ENCODE results near the gene SHB. TPM values are rescaled to one million over a fixed set of nuclear protein-coding genes. Genes with fewer than 3 reads are reported as not detected.

SHB gene
- total RNA-seq, 1 experiment from 2014 or later, result 12.2 TPM

- no peak for ATAC-seq
- H3K27me3 Mint-ChIP-seq (ENCODE audit: low read depth), result no peaks in the 10 kb centered on the region
- POLR2A ChIA-PET, result no interaction called here
- peaks cover 3% of the 10 kb centered on the region; the same call in 1 of the 2 replicates for H3K36me3 Mint-ChIP-seq
- H3K9me3 Mint-ChIP-seq, result no peaks in the 10 kb centered on the region
- DNase-seq (ENCODE audit: low spot score), result no peak
- H3K27ac Mint-ChIP-seq, result no peak overlapping the region
- TF ChIP-seq ZNF121 (CRISPR knock-in tag; IDR thresholded peaks at IDR 0.05), result no peak
- TF ChIP-seq HMGXB4 (CRISPR knock-in tag; IDR thresholded peaks at IDR 0.05), result no peak
- TF ChIP-seq TEAD4 (CRISPR knock-in tag; IDR thresholded peaks at IDR 0.05), result no peak
- no peak for TF ChIP-seq TEAD1 (CRISPR knock-in tag; IDR thresholded peaks at IDR 0.05)
- H3K4me3 Mint-ChIP-seq, result no peak overlapping the region
- CTCF ChIA-PET, result no interaction called here
- H3K4me1 Mint-ChIP-seq, result peaks cover under 1% of the 10 kb centered on the region; the same call in 1 of the 2 replicates
Measured at GRCh38 chr9:37971691-37972090, 97.3 kb downstream of the SHB start.

- ChIA-PET POLR2A (no interaction called here), CTCF (interaction anchor here (0.8 kb wide), 1 partner anchor 57 kb away, joined by 3 read pairs; no protein-coding TSS in a partner anchor)
- ATAC-seq, result no peak
- no peaks in the 10 kb centered on the region for H3K9me3 Mint-ChIP-seq
- TF ChIP-seq E2F5 (CRISPR knock-in tag; IDR thresholded peaks at IDR 0.05) (no peak), ERG (CRISPR knock-in tag; IDR thresholded peaks at IDR 0.05) (no peak), SP1 (CRISPR knock-in tag; conservative IDR thresholded peaks at IDR 0.05) (no peak), ZNF263 (CRISPR knock-in tag; IDR thresholded peaks at IDR 0.05; ENCODE audit: low read depth) (no peak), ARID4B (CRISPR knock-in tag; IDR thresholded peaks at IDR 0.05; ENCODE audit: borderline replicate concordance) (no peak)
- peaks cover 3% of the 10 kb centered on the region; the same call in 1 of the 2 replicates for H3K36me3 Mint-ChIP-seq
- H3K4me3 Mint-ChIP-seq, result no peak overlapping the region
- DNase-seq (ENCODE audit: low spot score), result no peak
- H3K4me1 Mint-ChIP-seq, result peaks cover 5% of the 10 kb centered on the region
- no peaks in the 10 kb centered on the region for H3K27me3 Mint-ChIP-seq (ENCODE audit: low read depth)
- no peak overlapping the region for H3K27ac Mint-ChIP-seq
Measured at GRCh38 chr9:37971108-37971459, 97.9 kb downstream of the SHB start.

- no peak overlapping the region for H3K27ac Mint-ChIP-seq
- H3K9me3 Mint-ChIP-seq, result no peaks in the 10 kb centered on the region
- DNase-seq (ENCODE audit: low spot score) (no peak), ATAC-seq (no peak)
- H3K36me3 Mint-ChIP-seq, result peaks cover 3% of the 10 kb centered on the region; the same call in 1 of the 2 replicates
- H3K27me3 Mint-ChIP-seq (ENCODE audit: low read depth), result no peaks in the 10 kb centered on the region
- TF ChIP-seq CBFB (CRISPR knock-in tag; IDR thresholded peaks at IDR 0.05; ENCODE audit: low read depth), result no peak
- no peak for TF ChIP-seq IRF1 (CRISPR knock-in tag; IDR thresholded peaks at IDR 0.05)
- TF ChIP-seq NFYB (CRISPR knock-in tag; conservative IDR thresholded peaks at IDR 0.05; ENCODE audit: low read depth), result no peak
- POLR2A ChIA-PET, result no interaction called here
- H3K4me1 Mint-ChIP-seq, result peaks cover 5% of the 10 kb centered on the region
- no peak overlapping the region for H3K4me3 Mint-ChIP-seq
- CTCF ChIA-PET, result interaction anchor here (0.8 kb wide), 1 partner anchor 57 kb away, joined by 3 read pairs; no protein-coding TSS in a partner anchor
Measured at GRCh38 chr9:37970301-37971107, 98.5 kb downstream of the SHB start.

Data from WTC11 (cell line).